HPDE6-E6E7 (cell line): ENCODE data around the gene C22orf31.

ENCODE experiments used
- DNase-seq: peaks from one replicate; pipeline ENCODE4 v3.0.0; 2011; ENCODE audit warnings: missing footprints; ENCODE audit errors: extremely low spot score

Gene C22orf31

GRCh38 chr22:29029202-29030000 is 32.2 kb downstream of the C22orf31 start:
- no peak for DNase-seq

GRCh38 chr22:29028468-29028867 is 33.2 kb downstream of the C22orf31 start:
- no peak for DNase-seq

GRCh38 chr22:29026579-29026978 is 35.1 kb downstream of the C22orf31 start:
- DNase-seq = no peak

GRCh38 chr22:29023172-29023796 is 38.3 kb downstream of the C22orf31 start:
- DNase-seq = no peak

GRCh38 chr22:29022101-29022817 is 39.4 kb downstream of the C22orf31 start:
- DNase-seq = no peak

GRCh38 chr22:29018293-29019189 is 43.1 kb downstream of the C22orf31 start:
- DNase-seq = no peak

GRCh38 chr22:29016067-29016938 is 45.3 kb downstream of the C22orf31 start:
- no peak for DNase-seq

GRCh38 chr22:29014773-29015172 is 46.9 kb downstream of the C22orf31 start:
- DNase-seq = no peak

GRCh38 chr22:29014293-29014692 is 47.3 kb downstream of the C22orf31 start:
- no peak for DNase-seq

- no peak for DNase-seq
Observed at GRCh38 chr22:29012952-29013351, 48.7 kb downstream of the C22orf31 start.

GRCh38 chr22:29012101-29012433 is 49.6 kb downstream of the C22orf31 start:
- DNase-seq = no peak

- DNase-seq = no peak
Observed at GRCh38 chr22:29011240-29012100, 50.2 kb downstream of the C22orf31 start.

GRCh38 chr22:29009148-29009547 is 52.5 kb downstream of the C22orf31 start:
- DNase-seq = no peak
